Keratinocyte (primary cell): ENCODE results near the gene TDRD10.

Source experiments
- CTCF ChIP-seq, 3 experiments: IDR thresholded peaks in 1 of 3; conservative IDR thresholded peaks in 1 of 3; optimal IDR thresholded peaks in 1 of 3; 2 replicates in 2 of 3; 3 replicates in 1 of 3; pipeline versions ENCODE3 to v1.5.1; 2011; ENCODE audit warnings: low read length in 3 of 3, mild to moderate bottlenecking in 3 of 3, moderate library complexity in 2 of 3, control low read depth in 1 of 3, inconsistent platforms in 1 of 3; ENCODE audit not compliant: insufficient read depth in 2 of 3; ENCODE audit errors: extremely low read depth in 1 of 3
- EZH2 ChIP-seq: IDR thresholded peaks from one replicate; pipeline ENCODE4 v1.6.1; 2012; ENCODE audit warnings: inconsistent platforms, mild to moderate bottlenecking, low read length, moderate library complexity

GRCh38 chr1:154550070-154550469, 48.1 kb downstream of the TDRD10 start:
- TF ChIP-seq EZH2 (no peak), CTCF (optimal IDR thresholded peaks at IDR 0.05 in 1 of 3, IDR thresholded peaks at IDR 0.05 in 1 of 3, conservative IDR thresholded peaks at IDR 0.05 in 1 of 3; ENCODE audit: extremely low read depth in 1 of 3, insufficient read depth in 2 of 3, low read length in 3 of 3) (no peak)
